Activated naive CD4-positive, alpha-beta T cell treated with anti-CD3 and anti-CD28 coated beads, Interleukin-2, amount 50 U/mL, for 24 hours (primary cell): ENCODE measurements around the gene XRCC3.
"Not testable (repeated sequence)": the region's sequence is repeated elsewhere in the genome, so short reads cannot be mapped to it uniquely, and the experiment has no call there.

Source experiments
- H3K27ac Mint-ChIP-seq: one replicate; pipeline ENCODE4 v1.8.0; 2021; ENCODE audit warnings: mild to moderate bottlenecking, mixed read lengths
- H3K27me3 Mint-ChIP-seq: one replicate; pipeline ENCODE4 v1.8.0; 2021; ENCODE audit warnings: mixed read lengths
- H3K36me3 Mint-ChIP-seq: one replicate; pipeline ENCODE4 v1.8.0; 2021; ENCODE audit warnings: mixed read lengths
- H3K4me1 Mint-ChIP-seq: one replicate; pipeline ENCODE4 v1.8.0; 2021; ENCODE audit warnings: mixed read lengths
- H3K4me3 Mint-ChIP-seq: one replicate; pipeline ENCODE4 v1.8.0; 2021; ENCODE audit warnings: mild to moderate bottlenecking, mixed read lengths
- H3K9me3 Mint-ChIP-seq: one replicate; pipeline ENCODE4 v1.8.0; 2021; ENCODE audit warnings: mixed read lengths

XRCC3 gene

GRCh38 chr14:103697206-103697602 is 18.0 kb downstream of the XRCC3 start:
- H3K27me3 Mint-ChIP-seq, result no peaks in the 10 kb centered on the region
- no peak overlapping the region for H3K4me3 Mint-ChIP-seq
- H3K4me1 Mint-ChIP-seq, result peaks cover 4% of the 10 kb centered on the region
- H3K27ac Mint-ChIP-seq, result no peak overlapping the region
- H3K9me3 Mint-ChIP-seq, result no peaks in the 10 kb centered on the region
- H3K36me3 Mint-ChIP-seq, result no peaks in the 10 kb centered on the region

GRCh38 chr14:103696466-103697071 is 18.7 kb downstream of the XRCC3 start:
- no peak overlapping the region for H3K4me3 Mint-ChIP-seq
- H3K27me3 Mint-ChIP-seq, result no peaks in the 10 kb centered on the region
- H3K27ac Mint-ChIP-seq, result no peak overlapping the region
- peaks cover 4% of the 10 kb centered on the region for H3K4me1 Mint-ChIP-seq
- H3K9me3 Mint-ChIP-seq, result no peaks in the 10 kb centered on the region
- H3K36me3 Mint-ChIP-seq, result no peaks in the 10 kb centered on the region

- Mint-ChIP-seq H3K36me3 (no peaks in the 10 kb centered on the region), H3K27ac (no peak overlapping the region), H3K27me3 (no peaks in the 10 kb centered on the region), H3K9me3 (no peaks in the 10 kb centered on the region), H3K4me1 (peaks cover 4% of the 10 kb centered on the region), H3K4me3 (no peak overlapping the region)
These were observed 19.2 kb downstream of the XRCC3 start for GRCh38 chr14:103696070-103696402.

- Mint-ChIP-seq H3K4me3 (no peak overlapping the region), H3K9me3 (no peaks in the 10 kb centered on the region), H3K4me1 (peaks cover 4% of the 10 kb centered on the region), H3K27ac (no peak overlapping the region), H3K27me3 (no peaks in the 10 kb centered on the region), H3K36me3 (no peaks in the 10 kb centered on the region)
These were observed 19.8 kb downstream of the XRCC3 start for GRCh38 chr14:103695296-103696069.

GRCh38 chr14:103694572-103695026 is 20.7 kb downstream of the XRCC3 start:
- Mint-ChIP-seq H3K4me1 (peaks cover 5% of the 10 kb centered on the region), H3K36me3 (peaks cover under 1% of the 10 kb centered on the region), H3K9me3 (no peaks in the 10 kb centered on the region), H3K27ac (no peak overlapping the region), H3K4me3 (no peak overlapping the region), H3K27me3 (no peaks in the 10 kb centered on the region)

- H3K27ac Mint-ChIP-seq, result no peak overlapping the region
- no peaks in the 10 kb centered on the region for H3K9me3 Mint-ChIP-seq
- H3K36me3 Mint-ChIP-seq, result peaks cover 2% of the 10 kb centered on the region
- H3K27me3 Mint-ChIP-seq, result no peaks in the 10 kb centered on the region
- H3K4me1 Mint-ChIP-seq, result peaks cover 7% of the 10 kb centered on the region
- H3K4me3 Mint-ChIP-seq, result no peak overlapping the region
These were observed 21.7 kb downstream of the XRCC3 start for GRCh38 chr14:103693515-103693914.

- no peak overlapping the region for H3K4me3 Mint-ChIP-seq
- peaks cover 2% of the 10 kb centered on the region for H3K36me3 Mint-ChIP-seq
- H3K27ac Mint-ChIP-seq, result no peak overlapping the region
- H3K27me3 Mint-ChIP-seq, result no peaks in the 10 kb centered on the region
- H3K4me1 Mint-ChIP-seq, result peaks cover 7% of the 10 kb centered on the region
- H3K9me3 Mint-ChIP-seq, result no peaks in the 10 kb centered on the region
These were observed 22.4 kb downstream of the XRCC3 start for GRCh38 chr14:103692871-103693270.

GRCh38 chr14:103692159-103692558 is 23.1 kb downstream of the XRCC3 start:
- peaks cover 7% of the 10 kb centered on the region for H3K4me1 Mint-ChIP-seq
- no peak overlapping the region for H3K4me3 Mint-ChIP-seq
- no peaks in the 10 kb centered on the region for H3K9me3 Mint-ChIP-seq
- no peaks in the 10 kb centered on the region for H3K27me3 Mint-ChIP-seq
- H3K36me3 Mint-ChIP-seq, result peaks cover 2% of the 10 kb centered on the region
- no peak overlapping the region for H3K27ac Mint-ChIP-seq

- not testable (repeated sequence) for H3K4me1 Mint-ChIP-seq, H3K27me3 Mint-ChIP-seq, H3K4me3 Mint-ChIP-seq, H3K36me3 Mint-ChIP-seq, H3K27ac Mint-ChIP-seq, H3K9me3 Mint-ChIP-seq
These were observed 23.6 kb downstream of the XRCC3 start for GRCh38 chr14:103691655-103692054.

GRCh38 chr14:103690332-103690731 is 24.9 kb downstream of the XRCC3 start:
- Mint-ChIP-seq H3K4me1 (peaks cover 3% of the 10 kb centered on the region), H3K36me3 (peaks cover 2% of the 10 kb centered on the region), H3K27ac (peak overlapping the region; percentile 3), H3K27me3 (no peaks in the 10 kb centered on the region), H3K9me3 (no peaks in the 10 kb centered on the region), H3K4me3 (no peak overlapping the region)

- no peaks in the 10 kb centered on the region for H3K27me3 Mint-ChIP-seq
- H3K36me3 Mint-ChIP-seq, result peaks cover 2% of the 10 kb centered on the region
- H3K4me3 Mint-ChIP-seq, result no peak overlapping the region
- no peaks in the 10 kb centered on the region for H3K9me3 Mint-ChIP-seq
- H3K27ac Mint-ChIP-seq, result no peak overlapping the region
- peaks cover 3% of the 10 kb centered on the region for H3K4me1 Mint-ChIP-seq
These were observed 26.0 kb downstream of the XRCC3 start for GRCh38 chr14:103688906-103689902.

- H3K4me3 Mint-ChIP-seq, result no peak overlapping the region
- no peaks in the 10 kb centered on the region for H3K9me3 Mint-ChIP-seq
- no peaks in the 10 kb centered on the region for H3K27me3 Mint-ChIP-seq
- H3K36me3 Mint-ChIP-seq, result peaks cover 2% of the 10 kb centered on the region
- H3K4me1 Mint-ChIP-seq, result peaks cover 3% of the 10 kb centered on the region
- H3K27ac Mint-ChIP-seq, result no peak overlapping the region
These were observed 26.8 kb downstream of the XRCC3 start for GRCh38 chr14:103688441-103688840.

GRCh38 chr14:103687712-103688111 is 27.5 kb downstream of the XRCC3 start:
- H3K9me3 Mint-ChIP-seq, result no peaks in the 10 kb centered on the region
- peaks cover 3% of the 10 kb centered on the region for H3K4me1 Mint-ChIP-seq
- H3K4me3 Mint-ChIP-seq, result no peak overlapping the region
- no peaks in the 10 kb centered on the region for H3K27me3 Mint-ChIP-seq
- H3K36me3 Mint-ChIP-seq, result peaks cover 2% of the 10 kb centered on the region
- H3K27ac Mint-ChIP-seq, result no peak overlapping the region

GRCh38 chr14:103686831-103687485 is 28.3 kb downstream of the XRCC3 start:
- H3K36me3 Mint-ChIP-seq, result peaks cover 2% of the 10 kb centered on the region
- H3K27ac Mint-ChIP-seq, result no peak overlapping the region

More at GRCh38 chr14:103686831-103687485, 28.3 kb downstream of the XRCC3 start:
- Mint-ChIP-seq H3K27me3 (no peaks in the 10 kb centered on the region), H3K9me3 (no peaks in the 10 kb centered on the region), H3K4me3 (no peak overlapping the region), H3K4me1 (peaks cover 3% of the 10 kb centered on the region)
